Stimulated activated naive B cell treated with anti-CD40 and anti-IgM and Interleukin-4, amounts not matched to agents 10 μg/mL and 1 μg/mL and 100 μg/mL, for 72 hours (primary cell): ENCODE results near the gene WDR73.
A peak's percentile ranks its signal among the peaks of the same experiment; 100 is the strongest.

Experiments used
- ATAC-seq, 2 donors: fragments of 150-1000 bp; cut with Tn5 transposase; replicated peaks; 2 replicates each; pipeline ENCODE4 v1.10.0; 2021; ENCODE audit warnings: moderate library complexity in 1 of 2
- DNase-seq: peaks from one replicate; pipeline ENCODE4 v3.0.0; 2021
- H3K27ac Mint-ChIP-seq: one replicate; pipeline ENCODE4 v1.8.0; 2022; ENCODE audit warnings: mild to moderate bottlenecking, mixed read lengths
- H3K27me3 Mint-ChIP-seq, 2 donors: one replicate each; pipeline ENCODE4 v1.8.0; 2022; ENCODE audit warnings: mixed read lengths in 2 of 2
- H3K36me3 Mint-ChIP-seq, 2 donors: one replicate each; pipeline ENCODE4 v1.8.0; 2022; ENCODE audit warnings: mixed read lengths in 2 of 2, mild to moderate bottlenecking in 1 of 2
- H3K4me1 Mint-ChIP-seq, 2 donors: one replicate each; pipeline ENCODE4 v1.8.0; 2022; ENCODE audit warnings: mixed read lengths in 2 of 2, mild to moderate bottlenecking in 1 of 2
- H3K4me3 Mint-ChIP-seq, 2 donors: one replicate each; pipeline ENCODE4 v1.8.0; 2022; ENCODE audit warnings: mild to moderate bottlenecking in 2 of 2, mixed read lengths in 2 of 2, moderate library complexity in 1 of 2
- H3K9me3 Mint-ChIP-seq, 2 donors: one replicate each; pipeline ENCODE4 v1.8.0; 2022; ENCODE audit warnings: mixed read lengths in 2 of 2, mild to moderate bottlenecking in 1 of 2

Gene WDR73

GRCh38 chr15:84616235-84616634, 37.8 kb downstream of the WDR73 start:
- Mint-ChIP-seq H3K36me3 (peaks cover 17 to 32% of the 10 kb centered on the region in 2 donors), H3K27ac (no peak overlapping the region), H3K4me3 (no peak overlapping the region), H3K27me3 (no peaks in the 10 kb centered on the region), H3K4me1 (peaks cover 6 to 11% of the 10 kb centered on the region in 2 donors), H3K9me3 (peaks cover 8% of the 10 kb centered on the region in 2 donors)
- no peak for DNase-seq
- ATAC-seq: no peak

GRCh38 chr15:84611631-84612030, 42.5 kb downstream of the WDR73 start:
- peaks cover 16 to 32% of the 10 kb centered on the region in 2 donors for H3K36me3 Mint-ChIP-seq
- DNase-seq (no peak), ATAC-seq (no peak)
- peak overlapping the region; percentile 15 for H3K27ac Mint-ChIP-seq
- peaks cover 11 to 20% of the 10 kb centered on the region in 2 donors for H3K4me1 Mint-ChIP-seq
- H3K9me3 Mint-ChIP-seq: no peaks in the 10 kb centered on the region
- no peak overlapping the region for H3K4me3 Mint-ChIP-seq
- H3K27me3 Mint-ChIP-seq: no peaks in the 10 kb centered on the region

GRCh38 chr15:84609818-84610525, 44.1 kb downstream of the WDR73 start:
- Mint-ChIP-seq H3K27me3 (no peaks in the 10 kb centered on the region), H3K36me3 (peaks cover 15 to 35% of the 10 kb centered on the region in 2 donors), H3K9me3 (no peaks in the 10 kb centered on the region), H3K4me3 (no peak overlapping the region), H3K27ac (peak overlapping the region; percentile 52), H3K4me1 (peaks cover 13 to 30% of the 10 kb centered on the region in 2 donors)
- DNase-seq: no peak
- ATAC-seq: no peak

GRCh38 chr15:84608707-84609284, 45.3 kb downstream of the WDR73 start:
- no peak overlapping the region for H3K27ac Mint-ChIP-seq
- no peaks in the 10 kb centered on the region for H3K9me3 Mint-ChIP-seq
- no peaks in the 10 kb centered on the region for H3K27me3 Mint-ChIP-seq
- DNase-seq: no peak
- ATAC-seq: no peak
- H3K36me3 Mint-ChIP-seq: peaks cover 19 to 42% of the 10 kb centered on the region in 2 donors
- no peak overlapping the region for H3K4me3 Mint-ChIP-seq
- peaks cover 20 to 40% of the 10 kb centered on the region in 2 donors for H3K4me1 Mint-ChIP-seq

GRCh38 chr15:84606653-84607120, 47.4 kb downstream of the WDR73 start:
- Mint-ChIP-seq H3K27me3 (no peaks in the 10 kb centered on the region), H3K4me3 (no peak overlapping the region), H3K36me3 (peaks cover 14 to 43% of the 10 kb centered on the region in 2 donors), H3K9me3 (no peaks in the 10 kb centered on the region), H3K4me1 (peaks cover 30 to 49% of the 10 kb centered on the region in 2 donors), H3K27ac (no peak overlapping the region)
- ATAC-seq (no peak), DNase-seq (no peak)

- peaks cover 32 to 51% of the 10 kb centered on the region in 2 donors for H3K4me1 Mint-ChIP-seq
These were observed 48.6 kb downstream of the WDR73 start for GRCh38 chr15:84605554-84605882.

GRCh38 chr15:84604826-84605553, 49.1 kb downstream of the WDR73 start:
- H3K9me3 Mint-ChIP-seq: no peaks in the 10 kb centered on the region
- peak overlapping the region; percentile 23 to 73 for H3K4me3 Mint-ChIP-seq
- DNase-seq (no peak), ATAC-seq (no peak)
- peaks cover 13 to 43% of the 10 kb centered on the region in 2 donors for H3K36me3 Mint-ChIP-seq
- no peaks in the 10 kb centered on the region for H3K27me3 Mint-ChIP-seq
- peaks cover 34 to 56% of the 10 kb centered on the region in 2 donors for H3K4me1 Mint-ChIP-seq
- H3K27ac Mint-ChIP-seq: peak overlapping the region; percentile 82

More at GRCh38 chr15:84605554-84605882, 48.6 kb downstream of the WDR73 start:
- no peak for DNase-seq
- H3K9me3 Mint-ChIP-seq: no peaks in the 10 kb centered on the region
- ATAC-seq: no peak
- peak overlapping the region; percentile 82 for H3K27ac Mint-ChIP-seq
- H3K27me3 Mint-ChIP-seq: no peaks in the 10 kb centered on the region
- H3K4me3 Mint-ChIP-seq: peak overlapping the region; percentile 23 to 73
- peaks cover 13 to 43% of the 10 kb centered on the region in 2 donors for H3K36me3 Mint-ChIP-seq

- no peaks in the 10 kb centered on the region for H3K9me3 Mint-ChIP-seq
- no peak for DNase-seq
- peaks cover 35 to 57% of the 10 kb centered on the region in 2 donors for H3K4me1 Mint-ChIP-seq
- ATAC-seq: no peak
- H3K27me3 Mint-ChIP-seq: no peaks in the 10 kb centered on the region
- H3K27ac Mint-ChIP-seq: peak overlapping the region; percentile 49
- peak overlapping the region; percentile 23 to 68 for H3K4me3 Mint-ChIP-seq
- peaks cover 9 to 37% of the 10 kb centered on the region in 2 donors for H3K36me3 Mint-ChIP-seq
These were observed 50.3 kb downstream of the WDR73 start for GRCh38 chr15:84603630-84604379.

- no peak for ATAC-seq
- peaks cover 43 to 69% of the 10 kb centered on the region in 2 donors for H3K4me1 Mint-ChIP-seq
- H3K36me3 Mint-ChIP-seq: peaks cover 6 to 22% of the 10 kb centered on the region in 2 donors
- no peak for DNase-seq
- peak overlapping the region; percentile 93 for H3K27ac Mint-ChIP-seq
- no peaks in the 10 kb centered on the region for H3K9me3 Mint-ChIP-seq
- no peaks in the 10 kb centered on the region for H3K27me3 Mint-ChIP-seq
- peak overlapping the region; percentile 96 to 97 for H3K4me3 Mint-ChIP-seq
These were observed 52.6 kb downstream of the WDR73 start for GRCh38 chr15:84601555-84601838.

GRCh38 chr15:84600687-84601554, 53.2 kb downstream of the WDR73 start, which contains the start of gene ZSCAN2:
Gene ZSCAN2 (plus strand): TSS chr15:84601009. CDS start chr15:84603928, 2,919 bp downstream.
- H3K4me3 Mint-ChIP-seq: peak within 1 kb of the TSS; percentile 96 to 97
- peak within 1 kb of the TSS; percentile 93 for H3K27ac Mint-ChIP-seq
- peaks cover 42 to 65% of the 10 kb centered on the region in 2 donors for H3K4me1 Mint-ChIP-seq
- H3K36me3 Mint-ChIP-seq: peaks cover 6 to 19% of the 10 kb centered on the region in 2 donors
- H3K9me3 Mint-ChIP-seq: no peaks in the 10 kb centered on the region
- H3K27me3 Mint-ChIP-seq: no peaks in the 10 kb centered on the region
- ATAC-seq: peak; percentile 92 to 95
- peak; percentile 93 for DNase-seq

- Mint-ChIP-seq H3K4me1 (peaks cover 39 to 59% of the 10 kb centered on the region in 2 donors), H3K27ac (peak overlapping the region; percentile 93), H3K4me3 (peak overlapping the region; percentile 96 to 97), H3K36me3 (peaks cover 6 to 15% of the 10 kb centered on the region in 2 donors), H3K9me3 (no peaks in the 10 kb centered on the region), H3K27me3 (no peaks in the 10 kb centered on the region)
- ATAC-seq (peak; percentile 32 to 33), DNase-seq (peak; percentile 37)
These were observed 53.8 kb downstream of the WDR73 start for GRCh38 chr15:84600331-84600686.

GRCh38 chr15:84599906-84600305, 54.2 kb downstream of the WDR73 start:
- Mint-ChIP-seq H3K27me3 (no peaks in the 10 kb centered on the region), H3K4me1 (peaks cover 35 to 55% of the 10 kb centered on the region in 2 donors), H3K36me3 (peaks cover 3 to 11% of the 10 kb centered on the region in 2 donors), H3K9me3 (no peaks in the 10 kb centered on the region), H3K27ac (no peak overlapping the region), H3K4me3 (peak overlapping the region; percentile 96 to 97)
- no peak for DNase-seq
- ATAC-seq: no peak

- DNase-seq: no peak
- peak overlapping the region; percentile 17 to 44 for H3K4me3 Mint-ChIP-seq
- peaks cover 0 to 3% of the 10 kb centered on the region in 2 donors for H3K27me3 Mint-ChIP-seq
- H3K36me3 Mint-ChIP-seq: peaks cover 0 to 6% of the 10 kb centered on the region in 2 donors
- peak overlapping the region; percentile 42 for H3K27ac Mint-ChIP-seq
- peaks cover 31 to 47% of the 10 kb centered on the region in 2 donors for H3K4me1 Mint-ChIP-seq
- H3K9me3 Mint-ChIP-seq: no peaks in the 10 kb centered on the region
- ATAC-seq: no peak
These were observed 55.1 kb downstream of the WDR73 start for GRCh38 chr15:84598993-84599392.
